Measurements from ENCODE around the gene PIGO. TPM values are rescaled to one million over a fixed set of nuclear protein-coding genes. Genes with fewer than 3 reads are reported as not detected.

The PIGO gene
- total and polyA plus RNA-seq, 2 of the 8 experiments (the other 6 are each of a cell fraction or from before 2014, with no cell fraction given): 20.5 to 31.3 TPM

DNA sequence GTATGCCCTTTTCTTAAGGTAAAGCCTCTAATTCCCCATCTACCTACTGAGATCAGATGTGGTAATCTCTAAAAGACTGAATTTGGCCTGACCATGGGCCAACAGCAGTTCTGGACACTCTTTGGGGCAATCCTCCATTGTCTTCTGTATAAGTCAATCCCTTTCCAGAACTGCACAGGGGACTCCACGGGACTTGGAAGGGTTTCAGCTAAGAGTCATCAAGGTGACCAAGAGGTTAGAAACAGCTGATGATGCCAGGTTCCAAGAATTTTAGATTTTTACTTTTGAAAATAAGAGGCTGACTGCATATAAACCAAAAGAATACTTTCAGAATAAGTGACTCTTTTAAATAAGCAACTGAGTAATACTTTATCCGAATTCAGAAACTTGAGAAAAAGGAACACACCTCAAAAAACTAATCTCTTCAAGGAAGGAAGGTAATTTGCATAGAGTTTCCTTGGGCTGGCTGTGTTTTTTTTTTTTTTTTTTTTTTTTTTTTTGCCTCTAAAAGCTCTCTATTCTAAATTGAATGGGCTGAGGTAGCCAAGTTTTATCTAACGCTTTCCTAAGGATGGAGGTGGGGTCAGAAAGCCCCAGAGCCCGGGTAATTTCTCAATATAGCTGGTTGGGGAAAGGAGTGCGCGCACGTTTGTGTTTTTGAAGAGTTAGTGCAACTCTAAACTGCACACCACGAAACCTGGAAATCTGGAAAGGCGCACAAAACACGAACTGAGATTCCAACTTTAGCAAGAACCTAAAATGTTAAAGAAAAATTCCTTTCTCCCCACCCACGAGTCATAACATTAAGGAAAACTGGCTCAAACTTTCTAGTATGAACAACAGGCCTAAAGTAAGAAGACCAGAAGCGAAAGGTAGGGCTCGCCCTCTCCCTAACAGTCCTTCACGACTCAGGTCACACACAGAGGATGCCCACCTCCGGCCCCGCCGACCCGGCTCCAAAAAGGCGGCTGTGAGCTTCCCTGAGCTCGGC is 25.3 kb downstream of the PIGO start:
- Histone ChIP-seq H3K56ac (replicated peaks; ENCODE audit: insufficient read length, low read depth, low read length) (peak overlapping the region; percentile 78), H4K20me1 (replicated peaks in 1 of 2; ENCODE audit: control insufficient read depth in 1 of 2, insufficient read depth in 2 of 2, low read length in 2 of 2) (peaks cover 19 to 35% of the 10 kb centered on the region in 2 experiments), H2BK12ac (ENCODE audit: low read depth, low read length) (no peak overlapping the region), H4K5ac (ENCODE audit: insufficient read length, low read depth, low read length) (peak overlapping the region; percentile 18), H3K4ac (replicated peaks; ENCODE audit: insufficient read length, low read depth, low read length) (no peak overlapping the region), H3K23me2 (ENCODE audit: low read depth, low read length) (peaks cover 3% of the 10 kb centered on the region; the same call in 1 of the 2 replicates), H3K4me1 (replicated peaks in 1 of 4; ENCODE audit: control insufficient read depth in 3 of 4, insufficient read depth in 4 of 4, low read length in 3 of 4) (peaks cover 4 to 12% (median 7%) of the 10 kb centered on the region in 4 experiments), H3K23ac (ENCODE audit: insufficient read length) (no peak overlapping the region), H2AK5ac (ENCODE audit: low read depth, low read length) (no peak overlapping the region), H4K91ac (replicated peaks; ENCODE audit: insufficient read length, low read length) (peak overlapping the region; percentile 19), H2BK15ac (ENCODE audit: low read length) (no peak overlapping the region), H2BK120ac (replicated peaks; ENCODE audit: low read depth, low read length) (no peak overlapping the region), H2AFZ (ENCODE audit: low read length) (no peak overlapping the region), H3K79me1 (ENCODE audit: low read depth, low read length) (peaks cover 3% of the 10 kb centered on the region; the same call in 1 of the 2 replicates), H2BK20ac (ENCODE audit: low read length) (no peak overlapping the region), H4K8ac (ENCODE audit: extremely low read depth, insufficient read depth, low read length) (peak overlapping the region; percentile 94; the same call in 1 of the 2 replicates), H3K9ac (replicated peaks in 1 of 4; ENCODE audit: extremely low read depth in 1 of 4, low read depth in 3 of 4, low read length in 3 of 4) (peak overlapping the region; percentile 86 to 99 (median 93)), H3K27me3 (replicated peaks in 1 of 4; ENCODE audit: control insufficient read depth in 3 of 4, extremely low read depth in 1 of 4, insufficient read depth in 3 of 4, low read length in 3 of 4) (no peaks in the 10 kb centered on the region), H3K4me2 (ENCODE audit: insufficient read depth in 1 of 2, low read depth in 2 of 2, low read length in 2 of 2) (peak overlapping the region; percentile 85 to 86), H3K79me2 (ENCODE audit: control insufficient read depth in 1 of 2, insufficient read depth in 2 of 2, low read length in 2 of 2) (peaks cover 38 to 53% of the 10 kb centered on the region in 2 experiments), H3K4me3 (ENCODE audit: extremely low read depth in 1 of 4, insufficient read depth in 2 of 4, low read depth in 3 of 4, low read length in 4 of 4) (peak overlapping the region; percentile 75 to 94 (median 87)), H3K27ac (ENCODE audit: low read depth, low read length) (peak overlapping the region; percentile 93; the same call in 1 of the 2 replicates), H3K36me3 (ENCODE audit: control insufficient read depth in 2 of 4, insufficient read depth in 4 of 4, low read length in 3 of 4) (peaks cover 24 to 51% (median 46%) of the 10 kb centered on the region in 4 experiments), H2BK5ac (ENCODE audit: low read depth, low read length) (peak overlapping the region; percentile 87), H3K9me3 (ENCODE audit: insufficient read depth in 2 of 2, low read depth in 1 of 2, low read length in 1 of 2) (no peaks in the 10 kb centered on the region), H3K18ac (ENCODE audit: extremely low read depth, low read length) (no peak overlapping the region), H3K14ac (ENCODE audit: insufficient read length) (no peak overlapping the region)
- TF ChIP-seq SAP30 (IDR thresholded peaks at IDR 0.05; ENCODE audit: insufficient read depth, insufficient replicate concordance, low read length) (peak; percentile 56), TCF12 (IDR thresholded peaks at IDR 0.05; ENCODE audit: low read depth, low read length) (no peak), SIN3A (conservative IDR thresholded peaks at IDR 0.05 in 1 of 2, IDR thresholded peaks at IDR 0.05 in 1 of 2; ENCODE audit: low read depth in 1 of 2, low read length in 2 of 2) (no peak)
- CTCF ChIA-PET (ENCODE audit: partially characterized antibody): interaction anchor here (0.6 to 4.4 kb wide), 10 partner anchors 9 to 171 kb away, joined by 3 to 15 read pairs (median 4); partner anchors contain the start of genes FANCG and PIGO
- 6% methylated on average over 20 of the region's 20 CpGs; no CpG with 5 or more reads in 1 of the 2 experiments for WGBS, 2 experiments (ENCODE audit: extremely low coverage in 1 of 2, insufficient coverage in 1 of 2, insufficient read length in 1 of 2, insufficient replicate concordance in 2 of 2, low coverage in 1 of 2, low lambda C conversion rate in 2 of 2, missing lambda C conversion rate in 1 of 2)
- POLR2A ChIA-PET (ENCODE audit: partially characterized antibody): interaction anchor here (0.6 to 17.6 kb wide), 32 partner anchors 9 to 1881 kb away, joined by 3 to 440 read pairs (median 6); partner anchors contain the start of genes ATOSB, CCDC107, DNAJB5 and FANCG
- DNase-seq (ENCODE audit: low read depth in 1 of 2, low spot score in 2 of 2): no peak
- no peak for FAIRE-seq
